Ovary (tissue), 3 donors: ENCODE measurements around the gene DNAJB4.

Experiments
- CTCF ChIP-seq, 3 donors: fragments of 450-650 bp in 2 of 3; fragments of 200-600 bp in 1 of 3; IDR thresholded peaks; one replicate each; pipeline versions ENCODE4 v1.5.1 to v1.8.0; 2016 to 2022; ENCODE audit warnings: antibody characterized with exemption in 3 of 3, mild to moderate bottlenecking in 1 of 3
- EP300 ChIP-seq: sonication (generic); formaldehyde crosslinking; IDR thresholded peaks from one replicate; pipeline ENCODE4 v1.6.1; 2017; ENCODE audit warnings: antibody characterized with exemption
- POLR2A ChIP-seq: fragments of 450-650 bp; IDR thresholded peaks from one replicate; pipeline ENCODE4 v1.6.1; 2017; ENCODE audit warnings: antibody characterized with exemption, mild to moderate bottlenecking, moderate library complexity
- donor health status: DM: no; HTN: no; CAD: no.

- TF ChIP-seq CTCF (IDR thresholded peaks at IDR 0.05) (no peak), POLR2A (no peak), EP300 (no peak)
These were observed 53.9 kb downstream of the DNAJB4 start for GRCh38 chr1:78058670-78059069.
